ENCODE data around the gene GIGYF1.
A peak's percentile ranks its signal among the peaks of the same experiment; 100 is the strongest.

DNA sequence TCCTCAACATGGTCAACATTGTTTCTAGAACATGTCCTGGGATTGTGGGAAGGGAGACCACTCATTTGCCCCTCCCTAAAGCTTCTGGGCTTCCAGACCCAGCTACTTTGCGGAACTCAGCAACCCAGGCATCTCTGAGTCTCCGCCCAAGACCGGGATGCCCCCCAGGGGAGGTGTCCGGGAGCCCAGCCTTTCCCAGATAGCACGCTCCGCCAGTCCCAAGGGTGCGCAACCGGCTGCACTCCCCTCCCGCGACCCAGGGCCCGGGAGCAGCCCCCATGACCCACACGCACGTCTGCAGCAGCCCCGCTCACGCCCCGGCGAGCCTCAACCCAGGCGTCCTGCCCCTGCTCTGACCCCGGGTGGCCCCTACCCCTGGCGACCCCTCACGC is 26.2 kb upstream of the GIGYF1 start, which contains the start of gene EPO:
- TF ChIP-seq, protein P1, sequence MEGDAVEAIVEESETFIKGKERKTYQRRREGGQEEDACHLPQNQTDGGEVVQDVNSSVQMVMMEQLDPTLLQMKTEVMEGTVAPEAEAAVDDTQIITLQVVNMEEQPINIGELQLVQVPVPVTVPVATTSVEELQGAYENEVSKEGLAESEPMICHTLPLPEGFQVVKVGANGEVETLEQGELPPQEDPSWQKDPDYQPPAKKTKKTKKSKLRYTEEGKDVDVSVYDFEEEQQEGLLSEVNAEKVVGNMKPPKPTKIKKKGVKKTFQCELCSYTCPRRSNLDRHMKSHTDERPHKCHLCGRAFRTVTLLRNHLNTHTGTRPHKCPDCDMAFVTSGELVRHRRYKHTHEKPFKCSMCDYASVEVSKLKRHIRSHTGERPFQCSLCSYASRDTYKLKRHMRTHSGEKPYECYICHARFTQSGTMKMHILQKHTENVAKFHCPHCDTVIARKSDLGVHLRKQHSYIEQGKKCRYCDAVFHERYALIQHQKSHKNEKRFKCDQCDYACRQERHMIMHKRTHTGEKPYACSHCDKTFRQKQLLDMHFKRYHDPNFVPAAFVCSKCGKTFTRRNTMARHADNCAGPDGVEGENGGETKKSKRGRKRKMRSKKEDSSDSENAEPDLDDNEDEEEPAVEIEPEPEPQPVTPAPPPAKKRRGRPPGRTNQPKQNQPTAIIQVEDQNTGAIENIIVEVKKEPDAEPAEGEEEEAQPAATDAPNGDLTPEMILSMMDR (IDR thresholded peaks at IDR 0.05; ENCODE audit: extremely low read depth in 1 of 2, insufficient read depth in 1 of 2, low read depth in 1 of 2, low read length in 2 of 2), result no peak
- peak; percentile 10 for TF ChIP-seq EZH2 (IDR thresholded peaks at IDR 0.05; ENCODE audit: borderline replicate concordance, low read depth, low read length, severe bottlenecking)

Data from endothelial cell of umbilical vein (primary cell).